Measurements from ENCODE around the gene FHIP2A. TPM values are rescaled to one million over a fixed set of nuclear protein-coding genes. Genes with fewer than 3 reads are reported as not detected.
A peak's percentile ranks its signal among the peaks of the same experiment; 100 is the strongest.

Gene FHIP2A
- polyA plus RNA-seq, 3 donors, result 4.4 to 9.6 (median 9.2) TPM

DNA sequence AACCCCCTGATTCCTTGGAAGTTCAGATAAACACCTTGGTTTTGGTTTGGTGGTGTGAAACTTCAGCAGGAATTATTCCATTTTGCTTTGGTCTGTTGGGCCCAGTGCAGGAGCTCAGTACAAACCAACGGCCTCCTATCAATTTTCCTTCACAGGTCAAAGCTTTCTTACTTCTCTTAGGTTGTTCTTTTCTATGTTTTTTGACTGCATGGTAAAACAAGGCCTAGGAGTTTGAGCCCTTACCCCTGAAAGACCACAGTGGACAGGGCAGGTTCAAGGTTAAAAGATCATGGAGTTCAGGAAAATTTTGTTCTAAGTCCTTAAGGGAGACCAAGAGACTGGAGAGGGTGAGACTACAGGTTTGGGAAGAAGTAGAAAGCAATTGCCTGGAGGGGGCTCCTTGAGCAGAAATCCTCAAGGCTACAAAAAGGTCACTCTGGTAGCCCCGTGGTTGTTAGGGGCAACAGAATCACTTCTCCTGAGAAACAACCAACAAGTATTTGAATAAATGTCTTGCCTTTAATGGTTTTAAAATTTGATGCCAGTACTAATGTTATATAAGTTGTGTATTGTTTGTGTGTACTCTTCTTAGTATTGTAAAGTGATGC lies 40.9 kb upstream of the FHIP2A start:
- no peak overlapping the region for H3K27ac ChIP-seq (ENCODE audit: low read depth in 1 of 2, low read length in 2 of 2)
- intact Hi-C loops (cut with micrococcal nuclease), result loop anchor here in 1 of 2 donors (10.0 kb wide), 2 partner anchors 226 to 306 kb away; no protein-coding TSS in a partner anchor
- H3K4me1 ChIP-seq (ENCODE audit: control insufficient read depth in 1 of 2, insufficient read depth in 2 of 2, low read length in 2 of 2), result no peaks in the 10 kb centered on the region
- no peak overlapping the region for H3K4me2 ChIP-seq (replicated peaks; ENCODE audit: extremely low read depth, low read length, poor library complexity, severe bottlenecking)
- no CpG with 5 or more reads among the region's 2 CpGs for WGBS (ENCODE audit: insufficient coverage)
- no peak overlapping the region for H3K4me3 ChIP-seq (replicated peaks in 1 of 3; ENCODE audit: low read depth in 2 of 3, low read length in 3 of 3)
- H3K27ac Mint-ChIP-seq, result peak overlapping the region in 1 of 7 donors; percentile 12
- DNase-seq, result no peak
- H3K79me2 ChIP-seq (ENCODE audit: insufficient read depth, low read length), result no peaks in the 10 kb centered on the region
- H2AFZ ChIP-seq (ENCODE audit: insufficient read depth, low read depth, low read length, poor library complexity, severe bottlenecking), result no peak overlapping the region
- H3K27me3 Mint-ChIP-seq (ENCODE audit: low read depth in 3 of 3), result peaks cover 0 to 4% (median 0%) of the 10 kb centered on the region in 3 donors
- no peaks in the 10 kb centered on the region for H3K27me3 ChIP-seq (ENCODE audit: control insufficient read depth in 2 of 2, insufficient read depth in 2 of 2, low read length in 2 of 2)
- no peak overlapping the region for H3K9ac ChIP-seq (ENCODE audit: insufficient read depth, low read length, poor library complexity, severe bottlenecking)
- H3K36me3 ChIP-seq (replicated peaks in 1 of 2; ENCODE audit: control insufficient read depth in 1 of 2, insufficient read depth in 2 of 2, low read length in 2 of 2), result no peaks in the 10 kb centered on the region
- H3K36me3 Mint-ChIP-seq, result no peaks in the 10 kb centered on the region
- peaks cover 4% of the 10 kb centered on the region for H3K4me1 Mint-ChIP-seq
- H3K9me3 Mint-ChIP-seq, result peaks cover 0 to 2% (median 0%) of the 10 kb centered on the region in 7 donors
- H4K20me1 ChIP-seq (ENCODE audit: insufficient read depth, low read length), result no peaks in the 10 kb centered on the region
- H3K9me3 ChIP-seq (replicated peaks in 1 of 2; ENCODE audit: control insufficient read depth in 1 of 2, insufficient read depth in 1 of 2, low read length in 2 of 2), result no peaks in the 10 kb centered on the region
- TF ChIP-seq, protein P1, sequence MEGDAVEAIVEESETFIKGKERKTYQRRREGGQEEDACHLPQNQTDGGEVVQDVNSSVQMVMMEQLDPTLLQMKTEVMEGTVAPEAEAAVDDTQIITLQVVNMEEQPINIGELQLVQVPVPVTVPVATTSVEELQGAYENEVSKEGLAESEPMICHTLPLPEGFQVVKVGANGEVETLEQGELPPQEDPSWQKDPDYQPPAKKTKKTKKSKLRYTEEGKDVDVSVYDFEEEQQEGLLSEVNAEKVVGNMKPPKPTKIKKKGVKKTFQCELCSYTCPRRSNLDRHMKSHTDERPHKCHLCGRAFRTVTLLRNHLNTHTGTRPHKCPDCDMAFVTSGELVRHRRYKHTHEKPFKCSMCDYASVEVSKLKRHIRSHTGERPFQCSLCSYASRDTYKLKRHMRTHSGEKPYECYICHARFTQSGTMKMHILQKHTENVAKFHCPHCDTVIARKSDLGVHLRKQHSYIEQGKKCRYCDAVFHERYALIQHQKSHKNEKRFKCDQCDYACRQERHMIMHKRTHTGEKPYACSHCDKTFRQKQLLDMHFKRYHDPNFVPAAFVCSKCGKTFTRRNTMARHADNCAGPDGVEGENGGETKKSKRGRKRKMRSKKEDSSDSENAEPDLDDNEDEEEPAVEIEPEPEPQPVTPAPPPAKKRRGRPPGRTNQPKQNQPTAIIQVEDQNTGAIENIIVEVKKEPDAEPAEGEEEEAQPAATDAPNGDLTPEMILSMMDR (IDR thresholded peaks at IDR 0.05), result no peak
- no peak overlapping the region for H3K4me3 Mint-ChIP-seq

DNA sequence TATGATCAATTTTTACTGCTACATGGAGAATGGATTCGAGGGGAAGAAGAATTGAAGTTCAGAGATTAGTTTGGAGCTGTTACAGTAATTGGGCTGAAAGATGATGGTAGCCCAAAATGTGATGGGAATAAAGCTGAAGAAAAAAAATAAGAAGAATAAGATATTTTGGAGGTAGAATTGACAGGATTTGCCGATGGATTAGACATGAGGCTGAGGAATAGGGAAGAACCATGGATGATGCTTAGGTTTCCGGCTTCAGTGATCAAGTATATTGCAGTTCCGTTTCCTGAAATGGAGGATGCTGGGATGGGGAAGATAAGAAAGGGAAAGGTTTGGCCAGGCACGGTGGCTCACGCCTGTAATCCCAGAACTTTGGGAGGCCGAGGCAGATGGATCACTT lies 38.9 kb upstream of the FHIP2A start:
- Histone ChIP-seq H3K4me3 (replicated peaks in 1 of 3; ENCODE audit: low read depth in 2 of 3, low read length in 3 of 3) (no peak overlapping the region), H3K79me2 (ENCODE audit: insufficient read depth, low read length) (no peaks in the 10 kb centered on the region), H3K9ac (ENCODE audit: insufficient read depth, low read length, poor library complexity, severe bottlenecking) (no peak overlapping the region), H3K36me3 (replicated peaks in 1 of 2; ENCODE audit: control insufficient read depth in 1 of 2, insufficient read depth in 2 of 2, low read length in 2 of 2) (no peaks in the 10 kb centered on the region), H4K20me1 (ENCODE audit: insufficient read depth, low read length) (no peaks in the 10 kb centered on the region), H3K9me3 (replicated peaks in 1 of 2; ENCODE audit: control insufficient read depth in 1 of 2, insufficient read depth in 1 of 2, low read length in 2 of 2) (no peaks in the 10 kb centered on the region), H3K27me3 (ENCODE audit: control insufficient read depth in 2 of 2, insufficient read depth in 2 of 2, low read length in 2 of 2) (no peaks in the 10 kb centered on the region), H3K4me1 (ENCODE audit: control insufficient read depth in 1 of 2, insufficient read depth in 2 of 2, low read length in 2 of 2) (no peaks in the 10 kb centered on the region), H3K4me2 (replicated peaks; ENCODE audit: extremely low read depth, low read length, poor library complexity, severe bottlenecking) (no peak overlapping the region), H2AFZ (ENCODE audit: insufficient read depth, low read depth, low read length, poor library complexity, severe bottlenecking) (no peak overlapping the region), H3K27ac (ENCODE audit: low read depth in 1 of 2, low read length in 2 of 2) (no peak overlapping the region)
- TF ChIP-seq, protein P1 (IDR thresholded peaks at IDR 0.05), result no peak
- no peak for DNase-seq
- H3K36me3 Mint-ChIP-seq, result no peaks in the 10 kb centered on the region
- H3K27ac Mint-ChIP-seq, result no peak overlapping the region
- H3K4me3 Mint-ChIP-seq, result no peak overlapping the region
- 100% methylated on average over 4 of the region's 7 CpGs for WGBS (ENCODE audit: insufficient coverage)
- intact Hi-C loops (cut with micrococcal nuclease), result loop anchor here in 1 of 2 donors (10.0 kb wide), 2 partner anchors 228 to 308 kb away; no protein-coding TSS in a partner anchor
- H3K27me3 Mint-ChIP-seq (ENCODE audit: low read depth in 3 of 3), result no peaks in the 10 kb centered on the region
- peaks cover 0 to 2% (median 0%) of the 10 kb centered on the region in 7 donors for H3K9me3 Mint-ChIP-seq
- peaks cover 4% of the 10 kb centered on the region for H3K4me1 Mint-ChIP-seq
